HUES64 (cell line): ENCODE data around the gene RET.

Experiments
- H3K27ac ChIP-seq: 2 replicates; pipeline ENCODE4 v1.7.0; 2013; ENCODE audit warnings: low read depth, low read length, inconsistent platforms
- H3K27me3 ChIP-seq: 2 replicates; pipeline ENCODE4 v1.6.1; 2013; ENCODE audit warnings: mild to moderate bottlenecking, low read length; ENCODE audit not compliant: insufficient read depth
- H3K36me3 ChIP-seq: 2 replicates; pipeline ENCODE4 v1.6.1; 2013; ENCODE audit warnings: mild to moderate bottlenecking, low read length; ENCODE audit not compliant: insufficient read depth
- H3K4me1 ChIP-seq: 2 replicates; pipeline ENCODE4 v1.6.1; 2013; ENCODE audit warnings: mild to moderate bottlenecking, low read length, moderate library complexity; ENCODE audit not compliant: insufficient read depth
- H3K4me3 ChIP-seq: 2 replicates; pipeline ENCODE4 v1.5.1; 2013; ENCODE audit warnings: mild to moderate bottlenecking, low read length, moderate library complexity
- H3K9ac ChIP-seq: 2 replicates; pipeline ENCODE4 v1.6.1; 2013; ENCODE audit warnings: mild to moderate bottlenecking, low read depth, low read length
- H3K9me3 ChIP-seq: 2 replicates; pipeline ENCODE4 v1.6.1; 2013; ENCODE audit warnings: low read depth, low read length; ENCODE audit not compliant: insufficient read depth
- WGBS: fragments of 150-250, 120-280 bp; methylation state at CpG from one replicate; pipeline ENCODE4 v1.1.7; 2013; ENCODE audit warnings: missing lambda C conversion rate; 5-methylcytosine and 5-hydroxymethylcytosine counted together

Gene RET

DNA sequence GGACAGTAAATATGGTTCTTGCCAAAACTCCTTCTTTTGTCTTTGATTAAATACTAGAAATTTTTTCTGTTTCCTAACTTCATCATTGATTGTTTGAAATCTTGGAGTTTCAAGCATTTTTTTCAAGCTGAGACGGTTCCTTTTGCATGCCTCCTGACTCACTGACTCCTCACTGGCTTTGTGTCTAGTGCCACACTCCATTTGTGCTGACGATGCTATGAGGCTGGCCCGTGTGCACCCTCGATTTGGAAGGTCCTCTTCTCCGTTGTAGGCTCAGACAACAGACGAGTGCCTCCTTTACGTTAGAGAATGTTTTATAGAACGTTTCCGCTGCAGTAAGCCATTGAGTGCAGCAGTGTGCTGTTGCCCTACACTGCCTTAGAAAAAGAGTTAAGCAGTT, 50.6 kb downstream of the RET start:
- no peaks in the 10 kb centered on the region for H3K36me3 ChIP-seq
- no peaks in the 10 kb centered on the region for H3K9me3 ChIP-seq
- WGBS = 92% methylated on average over 9 of the region's 9 CpGs
- H3K4me3 ChIP-seq = no peak overlapping the region
- 0 out of 2 replicates have a peak, but pooled peaks cover 5% of the 10 kb centered on the region for H3K4me1 ChIP-seq
- H3K27me3 ChIP-seq = no peaks in the 10 kb centered on the region
- no peak overlapping the region for H3K9ac ChIP-seq
- no peak overlapping the region for H3K27ac ChIP-seq

DNA sequence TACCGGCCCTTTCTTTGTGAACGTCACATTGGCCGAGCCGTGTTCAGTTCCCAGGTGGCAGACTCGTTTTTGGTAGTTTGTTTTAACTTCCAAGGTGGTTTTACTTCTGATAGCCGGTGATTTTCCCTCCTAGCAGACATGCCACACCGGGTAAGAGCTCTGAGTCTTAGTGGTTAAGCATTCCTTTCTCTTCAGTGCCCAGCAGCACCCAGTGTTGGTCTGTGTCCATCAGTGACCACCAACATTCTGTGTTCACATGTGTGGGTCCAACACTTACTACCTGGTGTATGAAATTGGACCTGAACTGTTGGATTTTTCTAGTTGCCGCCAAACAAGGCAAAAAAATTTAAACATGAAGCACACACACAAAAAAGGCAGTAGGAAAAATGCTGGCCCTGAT, 51.5 kb downstream of the RET start:
- Histone ChIP-seq H3K9ac (no peak overlapping the region), H3K9me3 (no peaks in the 10 kb centered on the region), H3K36me3 (no peaks in the 10 kb centered on the region), H3K27ac (no peak overlapping the region), H3K27me3 (no peaks in the 10 kb centered on the region), H3K4me3 (no peak overlapping the region), H3K4me1 (0 out of 2 replicates have a peak, but pooled peaks cover 5% of the 10 kb centered on the region)
- WGBS = 84% methylated on average over 8 of the region's 8 CpGs

DNA sequence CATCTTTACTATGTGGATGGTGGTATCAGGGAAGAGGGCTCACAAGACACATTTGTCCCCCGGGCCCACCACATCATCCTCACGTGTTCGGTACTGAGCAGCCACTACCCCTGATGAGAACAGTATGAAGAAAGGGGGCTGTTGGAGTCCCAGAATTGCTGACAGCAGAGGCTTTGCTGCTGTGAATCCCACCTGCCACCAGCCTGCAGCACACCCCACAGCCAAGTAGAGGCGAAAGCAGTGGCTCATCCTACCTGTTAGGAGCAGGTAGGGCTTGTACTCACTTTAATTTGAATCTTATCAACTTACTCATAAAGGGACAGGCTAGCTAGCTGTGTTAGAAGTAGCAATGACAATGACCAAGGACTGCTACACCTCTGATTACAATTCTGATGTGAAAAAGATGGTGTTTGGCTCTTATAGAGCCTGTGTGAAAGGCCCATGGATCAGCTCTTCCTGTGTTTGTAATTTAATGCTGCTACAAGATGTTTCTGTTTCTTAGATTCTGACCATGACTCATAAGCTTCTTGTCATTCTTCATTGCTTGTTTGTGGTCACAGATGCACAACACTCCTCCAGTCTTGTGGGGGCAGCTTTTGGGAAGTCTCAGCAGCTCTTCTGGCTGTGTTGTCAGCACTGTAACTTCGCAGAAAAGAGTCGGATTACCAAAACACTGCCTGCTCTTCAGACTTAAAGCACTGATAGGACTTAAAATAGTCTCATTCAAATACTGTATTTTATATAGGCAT, 52.3 kb downstream of the RET start:
- Histone ChIP-seq H3K4me1 (0 out of 2 replicates have a peak, but pooled peaks cover 5% of the 10 kb centered on the region), H3K9ac (no peak overlapping the region), H3K27ac (no peak overlapping the region), H3K9me3 (no peaks in the 10 kb centered on the region), H3K36me3 (no peaks in the 10 kb centered on the region), H3K4me3 (no peak overlapping the region), H3K27me3 (no peaks in the 10 kb centered on the region)
- 84% methylated on average over 6 of the region's 6 CpGs for WGBS

DNA sequence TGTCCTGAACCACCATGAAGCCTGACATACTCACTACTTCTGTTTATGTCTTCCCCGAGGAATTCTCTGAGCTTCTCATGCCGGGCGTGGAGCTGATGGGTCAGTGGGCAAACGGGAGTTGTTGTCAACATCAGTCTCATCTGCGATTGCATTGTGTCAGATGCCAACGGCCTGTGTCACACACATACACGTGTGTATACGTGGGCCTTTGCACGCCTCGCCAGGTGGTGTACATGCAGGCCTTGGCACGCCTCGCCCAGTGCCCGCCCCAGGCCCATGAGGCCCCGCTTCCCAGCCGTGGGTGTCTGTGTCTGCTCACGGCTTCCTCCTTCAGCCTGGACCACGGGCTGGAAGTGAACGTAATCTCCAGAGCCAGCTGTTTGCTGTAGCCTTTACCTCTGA, 53.9 kb downstream of the RET start:
- H3K4me1 ChIP-seq = 0 out of 2 replicates have a peak, but pooled peaks cover 5% of the 10 kb centered on the region
- H3K27ac ChIP-seq = no peak overlapping the region
- no peaks in the 10 kb centered on the region for H3K27me3 ChIP-seq
- H3K4me3 ChIP-seq = no peak overlapping the region
- H3K36me3 ChIP-seq = no peaks in the 10 kb centered on the region
- 94% methylated on average over 18 of the region's 18 CpGs for WGBS
- no peak overlapping the region for H3K9ac ChIP-seq
- H3K9me3 ChIP-seq = no peaks in the 10 kb centered on the region

DNA sequence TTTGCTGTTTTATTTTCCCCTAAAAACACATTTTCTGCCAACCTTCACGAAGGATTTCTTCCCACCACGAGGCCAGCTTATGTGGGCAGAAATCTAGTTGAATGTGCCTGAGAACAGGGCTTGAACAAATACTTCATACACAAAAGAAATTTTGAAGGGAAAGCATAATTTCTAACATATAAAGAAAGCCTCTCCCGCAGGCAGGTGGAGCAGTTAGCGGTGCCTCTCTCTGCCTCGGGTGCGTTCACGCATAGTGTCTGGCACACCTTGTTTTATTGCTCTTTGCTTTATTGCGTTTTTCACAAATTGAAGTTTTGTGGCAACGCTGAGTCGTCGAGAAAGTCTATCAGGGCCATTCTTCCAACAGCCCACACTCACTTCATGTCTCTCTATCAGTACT, 54.4 kb downstream of the RET start:
- WGBS = 96% methylated on average over 11 of the region's 11 CpGs
- H3K36me3 ChIP-seq = no peaks in the 10 kb centered on the region
- no peaks in the 10 kb centered on the region; the same call in 1 of the 2 replicates for H3K27me3 ChIP-seq
- H3K4me1 ChIP-seq = 0 out of 2 replicates have a peak, but pooled peaks cover 5% of the 10 kb centered on the region
- no peak overlapping the region for H3K4me3 ChIP-seq
- H3K9ac ChIP-seq = no peak overlapping the region
- no peaks in the 10 kb centered on the region for H3K9me3 ChIP-seq
- no peak overlapping the region for H3K27ac ChIP-seq

DNA sequence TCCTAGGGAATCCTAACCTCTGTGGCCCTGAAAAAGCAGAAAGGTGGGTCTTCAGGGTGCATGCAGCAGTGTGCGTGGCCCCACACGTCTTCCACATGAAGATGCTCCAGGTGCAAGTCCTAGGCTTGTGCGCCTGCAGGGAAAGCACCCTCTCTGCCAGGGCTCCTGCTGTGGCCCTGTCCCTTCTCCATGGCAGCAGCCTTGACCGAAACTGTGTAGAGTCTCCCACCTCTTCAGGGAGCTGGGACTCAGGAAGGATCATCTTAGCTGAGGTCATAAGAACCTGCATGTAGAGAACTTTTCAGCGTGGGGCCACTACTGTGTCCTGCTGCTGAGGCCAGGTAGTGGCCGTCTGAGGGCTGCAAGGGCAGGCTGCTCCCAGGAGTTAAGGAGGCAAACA, 55.0 kb downstream of the RET start:
- Histone ChIP-seq H3K4me1 (0 out of 2 replicates have a peak, but pooled peaks cover 5% of the 10 kb centered on the region), H3K36me3 (no peaks in the 10 kb centered on the region), H3K27me3 (peaks cover 6% of the 10 kb centered on the region; the same call in 1 of the 2 replicates), H3K9ac (no peak overlapping the region), H3K9me3 (no peaks in the 10 kb centered on the region), H3K27ac (no peak overlapping the region), H3K4me3 (no peak overlapping the region)
- WGBS = 91% methylated on average over 6 of the region's 6 CpGs

DNA sequence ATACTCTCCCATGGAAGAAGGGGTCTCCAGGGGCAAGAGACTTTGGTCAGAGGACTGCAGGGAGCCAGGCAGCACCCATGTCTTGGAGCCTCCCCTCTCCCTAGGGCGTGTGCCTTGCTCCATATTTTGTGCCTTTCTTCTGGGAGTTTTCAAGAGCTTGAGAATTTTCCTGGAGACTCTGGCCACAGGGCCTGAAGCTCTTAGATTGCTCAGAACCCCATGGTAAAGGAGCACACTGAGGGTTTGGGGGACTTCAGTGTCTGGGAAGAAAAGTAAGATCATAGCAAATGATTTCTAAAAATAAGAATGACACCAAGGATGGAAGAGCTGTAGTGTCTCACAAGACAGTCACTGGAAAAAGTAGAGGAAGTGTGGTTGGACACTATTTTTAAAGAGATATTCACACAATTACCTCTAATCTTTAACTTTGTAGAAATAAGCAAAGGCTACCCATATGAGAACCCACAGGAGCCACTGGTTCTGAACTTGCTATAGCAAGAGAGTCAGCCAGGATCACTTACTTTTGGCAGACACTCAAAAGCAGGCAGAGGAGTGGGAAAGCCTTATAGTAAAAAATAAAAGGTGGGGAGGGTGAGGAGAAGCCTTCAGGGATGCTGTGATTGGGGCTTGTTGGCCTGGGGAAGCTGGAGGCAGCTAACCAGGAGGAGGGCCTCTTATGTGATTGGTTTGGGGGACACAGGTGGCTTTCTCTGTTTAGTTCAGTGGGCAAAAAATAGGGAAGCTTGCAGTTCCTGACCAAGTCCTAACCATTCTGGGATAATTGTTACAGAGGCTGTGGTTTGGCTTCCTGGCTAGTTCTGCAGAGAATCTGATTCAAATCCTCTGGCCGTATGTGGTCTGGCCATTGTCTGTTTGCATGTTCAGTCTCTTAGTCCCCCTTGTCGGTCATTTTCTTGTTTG, 56.3 kb downstream of the RET start:
- 0 out of 2 replicates have a peak, but pooled peaks cover 5% of the 10 kb centered on the region for H3K4me1 ChIP-seq
- no peak overlapping the region for H3K9ac ChIP-seq
- WGBS = 86% methylated on average over 3 of the region's 3 CpGs
- no peaks in the 10 kb centered on the region for H3K9me3 ChIP-seq
- H3K36me3 ChIP-seq = no peaks in the 10 kb centered on the region
- no peak overlapping the region for H3K4me3 ChIP-seq
- H3K27ac ChIP-seq = no peak overlapping the region
- peaks cover 12% of the 10 kb centered on the region for H3K27me3 ChIP-seq

DNA sequence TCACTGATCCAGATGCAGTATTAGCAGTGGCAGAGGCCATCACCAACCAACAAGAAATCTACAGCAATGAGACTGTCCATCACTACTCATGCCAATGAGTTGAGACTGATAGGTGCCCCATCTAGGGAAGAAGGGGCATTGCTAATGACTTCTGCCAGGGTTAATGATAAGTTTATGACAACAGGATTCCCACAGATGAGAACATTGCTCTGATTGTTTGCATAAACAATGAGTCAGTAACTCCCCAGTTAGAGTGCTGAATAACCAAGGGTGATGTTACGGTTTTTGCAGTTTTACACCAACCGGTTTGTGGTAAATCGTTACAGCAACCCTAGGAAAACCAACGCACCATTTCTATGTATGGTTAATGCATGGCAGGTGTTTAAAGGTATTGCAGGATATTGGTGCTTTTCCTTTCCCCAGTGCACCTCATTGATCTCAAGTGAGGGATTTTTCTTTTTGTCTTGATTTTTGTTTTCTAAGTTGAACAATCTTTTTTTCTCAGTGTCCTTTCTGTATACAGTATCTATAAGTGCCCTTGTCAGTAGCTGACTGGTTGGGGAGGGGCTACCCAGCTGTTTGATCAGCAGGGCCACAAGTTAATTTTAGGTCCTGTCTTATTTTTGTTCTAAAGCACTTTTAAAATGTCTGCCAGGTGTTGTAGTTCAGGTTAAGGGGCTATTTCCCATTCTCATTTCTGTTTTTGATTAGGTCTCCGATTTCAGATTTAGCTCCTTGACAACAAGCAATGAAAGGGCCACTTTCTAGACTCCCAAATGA, 57.4 kb downstream of the RET start:
- no peak overlapping the region for H3K4me3 ChIP-seq
- no peak overlapping the region for H3K27ac ChIP-seq
- peaks cover 17% of the 10 kb centered on the region for H3K27me3 ChIP-seq
- no peaks in the 10 kb centered on the region for H3K36me3 ChIP-seq
- H3K4me1 ChIP-seq = peaks cover 8% of the 10 kb centered on the region
- H3K9me3 ChIP-seq = no peaks in the 10 kb centered on the region
- WGBS = 91% methylated on average over 5 of the region's 5 CpGs
- H3K9ac ChIP-seq = no peak overlapping the region

DNA sequence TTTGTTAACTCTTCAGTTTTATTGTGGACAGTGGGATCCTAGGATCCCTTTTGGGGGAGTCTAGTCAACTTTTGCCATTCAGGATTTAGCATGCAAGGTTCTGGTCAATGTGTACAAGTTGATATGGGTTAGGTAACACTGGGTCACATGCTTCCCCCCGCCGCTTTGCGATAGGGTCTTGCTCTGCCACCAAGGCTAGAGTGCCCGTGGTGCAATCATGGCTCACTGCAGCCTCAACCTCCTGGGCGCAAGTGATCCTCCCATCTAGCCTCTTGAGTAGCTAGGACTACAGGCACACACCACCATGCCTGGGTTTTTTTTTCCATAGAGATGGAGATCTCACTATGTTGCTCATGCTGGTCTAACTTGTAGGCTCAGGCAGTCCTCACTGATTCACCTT, 58.2 kb downstream of the RET start:
- H3K27me3 ChIP-seq = peaks cover 22% of the 10 kb centered on the region
- H3K9ac ChIP-seq = no peak overlapping the region
- WGBS = 95% methylated on average over 5 of the region's 5 CpGs
- no peaks in the 10 kb centered on the region for H3K36me3 ChIP-seq
- H3K27ac ChIP-seq = no peak overlapping the region
- peaks cover 6% of the 10 kb centered on the region for H3K4me1 ChIP-seq
- H3K4me3 ChIP-seq = no peak overlapping the region
- H3K9me3 ChIP-seq = no peaks in the 10 kb centered on the region

DNA sequence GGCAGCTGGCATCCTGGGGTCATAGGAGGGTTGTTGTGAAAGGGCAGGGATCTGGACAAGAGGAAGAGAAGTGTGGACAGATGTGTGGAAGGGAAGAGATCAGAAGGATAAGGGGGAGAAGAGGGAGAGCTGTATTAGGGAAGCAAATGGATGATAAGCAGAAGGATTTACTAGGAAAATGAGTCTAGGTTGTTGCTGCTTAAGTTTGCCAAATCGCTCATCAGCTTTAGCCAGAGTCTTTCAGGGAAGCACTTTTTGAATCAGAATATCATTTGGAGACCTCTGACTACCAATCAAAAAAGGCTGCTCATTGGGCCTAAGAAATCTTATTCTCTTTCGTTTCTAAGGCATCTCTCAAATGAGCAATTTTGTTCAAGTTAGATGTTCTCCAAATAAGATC, 58.8 kb downstream of the RET start:
- Histone ChIP-seq H3K9ac (no peak overlapping the region), H3K4me3 (no peak overlapping the region), H3K36me3 (no peaks in the 10 kb centered on the region), H3K27ac (no peak overlapping the region), H3K4me1 (peaks cover 6% of the 10 kb centered on the region), H3K9me3 (no peaks in the 10 kb centered on the region), H3K27me3 (peaks cover 22% of the 10 kb centered on the region)
- WGBS = 90% methylated on average over 2 of the region's 2 CpGs
